Stimulated activated naive CD8-positive, alpha-beta T cell treated with anti-CD3 and anti-CD28 coated beads, Interleukin-15, Interleukin-2, amounts not matched to agents 100 ng/mL and 50 ng/mL, for 24 hours (primary cell): ENCODE measurements around the gene MRPL23.

Source experiments
- H3K27ac Mint-ChIP-seq: one replicate; pipeline ENCODE4 v1.8.0; 2021; ENCODE audit warnings: mild to moderate bottlenecking, mixed read lengths
- H3K27me3 Mint-ChIP-seq: one replicate; pipeline ENCODE4 v1.8.0; 2021; ENCODE audit warnings: mixed read lengths
- H3K36me3 Mint-ChIP-seq: one replicate; pipeline ENCODE4 v1.8.0; 2021; ENCODE audit warnings: low read depth, mixed read lengths
- H3K4me1 Mint-ChIP-seq: one replicate; pipeline ENCODE4 v1.8.0; 2021; ENCODE audit warnings: low read depth, mixed read lengths
- H3K4me3 Mint-ChIP-seq: one replicate; pipeline ENCODE4 v1.8.0; 2021; ENCODE audit warnings: mild to moderate bottlenecking, mixed read lengths
- H3K9me3 Mint-ChIP-seq: one replicate; pipeline ENCODE4 v1.8.0; 2021; ENCODE audit warnings: mixed read lengths

The MRPL23 gene

GRCh38 chr11:1979607-1980006 is 32.5 kb downstream of the MRPL23 start:
- H3K4me3 Mint-ChIP-seq: no peak overlapping the region
- H3K27ac Mint-ChIP-seq: no peak overlapping the region

DNA sequence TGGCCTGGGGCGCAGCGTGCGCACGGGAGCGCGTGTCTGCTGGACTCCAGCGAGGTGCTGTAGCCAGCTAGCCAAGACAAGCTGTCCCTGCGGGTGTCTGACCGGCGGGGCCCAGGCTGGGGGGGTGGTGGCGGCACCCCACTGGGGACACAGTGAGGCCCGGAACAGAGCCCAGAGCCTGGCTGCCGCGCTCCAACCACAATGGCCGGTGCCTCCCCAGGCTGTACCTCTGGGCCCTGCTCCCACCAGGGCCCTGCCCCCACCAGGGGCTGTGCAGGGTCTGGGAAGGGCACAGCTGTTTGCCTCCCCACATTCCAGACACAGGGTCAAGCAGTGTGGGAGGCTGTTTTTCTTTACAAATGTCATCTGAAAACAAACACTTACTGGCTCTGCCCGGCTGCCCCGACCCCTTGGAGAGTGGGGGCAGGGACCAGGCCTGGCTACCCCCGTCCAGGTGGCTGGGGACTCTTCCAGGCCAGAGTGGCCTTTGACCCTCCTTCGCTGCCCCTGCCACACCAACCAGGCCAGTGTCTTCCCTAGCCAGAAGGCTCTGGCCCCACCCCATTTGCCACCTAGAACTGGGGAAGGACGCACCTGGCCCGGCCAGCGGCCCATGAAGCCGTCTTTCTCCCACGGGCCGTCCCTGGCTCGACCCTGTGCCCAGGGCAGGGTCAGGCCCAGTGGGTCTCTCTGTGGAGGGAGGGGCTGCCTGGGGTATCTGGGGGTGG is 35.9 kb downstream of the MRPL23 start:
- Mint-ChIP-seq H3K4me1 (no peaks in the 10 kb centered on the region), H3K27me3 (no peaks in the 10 kb centered on the region), H3K36me3 (no peaks in the 10 kb centered on the region), H3K9me3 (no peaks in the 10 kb centered on the region), H3K4me3 (no peak overlapping the region), H3K27ac (no peak overlapping the region)

More at GRCh38 chr11:1979607-1980006, 32.5 kb downstream of the MRPL23 start:
- Mint-ChIP-seq H3K4me1 (no peaks in the 10 kb centered on the region), H3K27me3 (no peaks in the 10 kb centered on the region), H3K36me3 (no peaks in the 10 kb centered on the region), H3K9me3 (no peaks in the 10 kb centered on the region)

GRCh38 chr11:1983601-1983961 is 36.4 kb downstream of the MRPL23 start:
- H3K27ac Mint-ChIP-seq: no peak overlapping the region
- H3K4me3 Mint-ChIP-seq: no peak overlapping the region
- no peaks in the 10 kb centered on the region for H3K4me1 Mint-ChIP-seq
- H3K9me3 Mint-ChIP-seq: no peaks in the 10 kb centered on the region
- H3K36me3 Mint-ChIP-seq: no peaks in the 10 kb centered on the region
- H3K27me3 Mint-ChIP-seq: no peaks in the 10 kb centered on the region

- no peak overlapping the region for H3K27ac Mint-ChIP-seq
- no peaks in the 10 kb centered on the region for H3K27me3 Mint-ChIP-seq
Measured at GRCh38 chr11:1987024-1987423, 39.9 kb downstream of the MRPL23 start.

DNA sequence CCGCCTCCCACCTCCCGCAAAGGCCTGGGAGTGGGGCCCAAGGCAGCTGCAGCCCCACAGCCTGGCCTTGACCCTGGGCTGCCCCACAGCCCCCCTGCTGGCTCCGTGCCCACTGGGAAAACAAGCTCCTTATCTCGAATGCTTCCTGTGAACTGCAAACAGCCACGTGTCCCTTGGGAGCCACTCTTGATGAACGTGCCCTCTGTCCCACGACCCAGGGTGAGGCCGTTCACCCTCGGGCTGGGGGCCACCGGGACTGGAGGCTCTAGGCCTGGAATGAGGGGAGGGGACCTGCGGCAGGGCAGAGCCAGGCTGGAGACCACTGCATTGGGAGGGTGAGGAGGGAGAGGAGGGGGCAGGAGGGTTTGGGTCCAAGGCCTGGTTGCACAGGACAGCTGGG is 41.0 kb downstream of the MRPL23 start:
- Mint-ChIP-seq H3K9me3 (no peaks in the 10 kb centered on the region), H3K36me3 (no peaks in the 10 kb centered on the region), H3K4me1 (no peaks in the 10 kb centered on the region), H3K4me3 (no peak overlapping the region), H3K27me3 (no peaks in the 10 kb centered on the region), H3K27ac (no peak overlapping the region)

More at GRCh38 chr11:1987024-1987423, 39.9 kb downstream of the MRPL23 start:
- no peaks in the 10 kb centered on the region for H3K36me3 Mint-ChIP-seq
- no peaks in the 10 kb centered on the region for H3K9me3 Mint-ChIP-seq
- H3K4me1 Mint-ChIP-seq: no peaks in the 10 kb centered on the region
- no peak overlapping the region for H3K4me3 Mint-ChIP-seq

- Mint-ChIP-seq H3K4me3 (no peak overlapping the region), H3K4me1 (no peaks in the 10 kb centered on the region), H3K36me3 (no peaks in the 10 kb centered on the region), H3K27me3 (no peaks in the 10 kb centered on the region), H3K27ac (no peak overlapping the region), H3K9me3 (no peaks in the 10 kb centered on the region)
Measured at GRCh38 chr11:1988667-1989317, 41.7 kb downstream of the MRPL23 start.

GRCh38 chr11:1989953-1990352 is 42.8 kb downstream of the MRPL23 start:
- Mint-ChIP-seq H3K4me3 (no peak overlapping the region), H3K9me3 (no peaks in the 10 kb centered on the region), H3K4me1 (no peaks in the 10 kb centered on the region), H3K27ac (no peak overlapping the region), H3K27me3 (no peaks in the 10 kb centered on the region), H3K36me3 (no peaks in the 10 kb centered on the region)

DNA sequence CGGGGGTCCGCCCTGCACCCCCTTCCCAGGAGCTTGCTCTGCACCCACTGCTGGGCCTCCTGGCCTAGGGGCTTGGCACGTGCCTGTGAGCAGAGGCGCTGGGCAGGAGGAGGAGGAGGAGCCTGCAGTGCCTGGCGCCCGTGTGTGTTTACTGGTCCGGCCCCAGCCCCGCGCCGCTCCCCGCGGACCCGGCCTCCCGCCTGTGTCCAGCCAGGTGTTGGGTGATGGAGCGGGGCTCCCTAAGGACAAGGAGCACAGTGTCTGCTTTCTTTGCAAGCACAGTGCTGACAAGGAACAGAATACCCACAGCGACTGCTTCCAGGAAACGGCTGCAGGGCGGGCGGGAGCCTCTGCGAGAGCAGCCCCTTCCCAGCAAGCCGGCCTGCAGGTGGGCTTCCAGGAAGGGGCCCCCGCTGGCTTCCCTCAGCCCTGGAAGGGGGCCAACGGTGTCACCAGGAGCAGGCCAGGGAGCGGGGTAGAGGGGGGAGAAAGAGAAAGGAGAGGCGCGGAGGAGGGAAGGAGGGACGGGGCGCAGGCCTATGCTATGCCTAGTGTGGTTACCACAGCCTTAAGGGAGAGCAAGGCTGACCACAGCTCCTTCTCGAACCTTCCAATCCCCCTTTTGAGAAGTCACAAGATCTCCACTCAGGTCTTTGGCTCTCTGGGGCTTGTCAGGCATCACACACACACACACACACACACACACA is 43.9 kb downstream of the MRPL23 start:
- Mint-ChIP-seq H3K4me1 (no peaks in the 10 kb centered on the region), H3K9me3 (no peaks in the 10 kb centered on the region), H3K27ac (no peak overlapping the region), H3K27me3 (no peaks in the 10 kb centered on the region), H3K4me3 (no peak overlapping the region), H3K36me3 (no peaks in the 10 kb centered on the region)

DNA sequence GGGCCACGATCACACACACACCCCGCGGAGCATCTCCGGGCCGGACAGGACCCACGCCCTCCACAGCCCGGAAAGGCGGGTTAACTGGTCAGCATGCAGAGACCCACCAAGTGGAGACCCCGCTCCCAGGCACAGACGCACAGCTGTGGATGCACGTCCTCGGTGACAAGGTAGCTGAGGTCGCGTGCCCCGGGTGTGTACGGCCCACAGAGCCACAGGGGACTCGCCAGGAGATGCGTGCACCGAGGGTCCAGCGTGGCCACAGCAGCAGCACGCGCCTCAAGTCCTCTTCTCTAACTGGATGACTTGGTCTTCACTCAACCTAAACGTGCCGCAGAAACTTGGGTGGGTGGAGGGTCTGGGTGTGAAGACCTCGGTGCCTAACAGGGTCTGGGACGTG is 45.0 kb downstream of the MRPL23 start:
- Mint-ChIP-seq H3K27me3 (no peaks in the 10 kb centered on the region), H3K4me1 (no peaks in the 10 kb centered on the region), H3K9me3 (no peaks in the 10 kb centered on the region), H3K4me3 (no peak overlapping the region), H3K36me3 (no peaks in the 10 kb centered on the region), H3K27ac (no peak overlapping the region)

DNA sequence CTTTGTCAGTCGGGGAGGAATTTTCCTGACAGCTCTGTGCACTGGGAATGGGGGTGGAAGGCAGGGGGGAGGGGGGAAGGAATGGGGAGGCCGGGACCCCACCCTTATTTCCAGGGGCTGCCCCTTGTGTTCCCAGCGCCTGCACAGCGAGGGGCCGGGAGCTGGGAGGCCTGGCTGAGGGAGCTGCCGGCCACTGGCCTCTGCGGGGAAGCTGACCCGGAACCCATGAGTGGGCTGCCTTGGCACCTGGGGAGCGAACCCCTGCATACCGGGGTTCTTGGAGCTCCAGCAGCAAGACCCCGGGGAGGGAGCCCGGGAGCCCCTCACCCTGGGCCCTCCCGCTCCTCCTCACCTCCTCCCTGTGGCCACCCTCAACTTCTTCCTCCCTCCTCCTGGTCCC is 47.0 kb downstream of the MRPL23 start:
- Mint-ChIP-seq H3K36me3 (no peaks in the 10 kb centered on the region), H3K27me3 (no peaks in the 10 kb centered on the region), H3K27ac (no peak overlapping the region), H3K4me3 (no peak overlapping the region), H3K4me1 (no peaks in the 10 kb centered on the region), H3K9me3 (no peaks in the 10 kb centered on the region)

GRCh38 chr11:1997755-1998154 is 50.6 kb downstream of the MRPL23 start, which contains the start of gene H19:
Gene H19, minus strand, starts transcription at chr11:1997842.
- Mint-ChIP-seq H3K4me3 (no peak within 1 kb of the TSS), H3K27me3 (no peaks in the 10 kb centered on the region), H3K9me3 (no peaks in the 10 kb centered on the region), H3K27ac (no peak within 1 kb of the TSS), H3K36me3 (no peaks in the 10 kb centered on the region), H3K4me1 (no peaks in the 10 kb centered on the region)

GRCh38 chr11:1998290-1998689 is 51.2 kb downstream of the MRPL23 start:
- Mint-ChIP-seq H3K27ac (no peak overlapping the region), H3K9me3 (no peaks in the 10 kb centered on the region), H3K36me3 (no peaks in the 10 kb centered on the region), H3K27me3 (no peaks in the 10 kb centered on the region), H3K4me1 (no peaks in the 10 kb centered on the region), H3K4me3 (no peak overlapping the region)

DNA sequence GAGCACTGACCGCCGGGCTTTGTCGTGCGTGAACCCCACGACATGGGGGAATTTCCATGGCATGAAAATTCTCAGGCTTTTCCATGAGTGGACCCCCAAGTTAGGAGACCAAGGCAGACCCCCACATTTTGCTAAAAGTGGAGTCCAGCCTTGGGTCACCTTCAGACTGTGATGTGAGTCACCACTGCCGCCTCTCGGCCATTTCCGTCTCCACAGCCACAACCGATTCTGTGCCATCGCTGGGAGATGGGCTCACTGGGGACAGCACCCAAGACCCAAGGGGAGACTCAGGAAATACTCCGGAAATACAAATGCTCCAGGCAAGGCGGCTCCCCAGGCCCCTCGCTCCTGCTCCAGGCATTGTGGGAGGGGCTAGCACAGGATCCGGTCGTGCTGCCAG is 51.7 kb downstream of the MRPL23 start:
- no peak overlapping the region for H3K4me3 Mint-ChIP-seq
- H3K27ac Mint-ChIP-seq: no peak overlapping the region
- no peaks in the 10 kb centered on the region for H3K4me1 Mint-ChIP-seq
- H3K9me3 Mint-ChIP-seq: no peaks in the 10 kb centered on the region
- H3K36me3 Mint-ChIP-seq: no peaks in the 10 kb centered on the region
- H3K27me3 Mint-ChIP-seq: no peaks in the 10 kb centered on the region

DNA sequence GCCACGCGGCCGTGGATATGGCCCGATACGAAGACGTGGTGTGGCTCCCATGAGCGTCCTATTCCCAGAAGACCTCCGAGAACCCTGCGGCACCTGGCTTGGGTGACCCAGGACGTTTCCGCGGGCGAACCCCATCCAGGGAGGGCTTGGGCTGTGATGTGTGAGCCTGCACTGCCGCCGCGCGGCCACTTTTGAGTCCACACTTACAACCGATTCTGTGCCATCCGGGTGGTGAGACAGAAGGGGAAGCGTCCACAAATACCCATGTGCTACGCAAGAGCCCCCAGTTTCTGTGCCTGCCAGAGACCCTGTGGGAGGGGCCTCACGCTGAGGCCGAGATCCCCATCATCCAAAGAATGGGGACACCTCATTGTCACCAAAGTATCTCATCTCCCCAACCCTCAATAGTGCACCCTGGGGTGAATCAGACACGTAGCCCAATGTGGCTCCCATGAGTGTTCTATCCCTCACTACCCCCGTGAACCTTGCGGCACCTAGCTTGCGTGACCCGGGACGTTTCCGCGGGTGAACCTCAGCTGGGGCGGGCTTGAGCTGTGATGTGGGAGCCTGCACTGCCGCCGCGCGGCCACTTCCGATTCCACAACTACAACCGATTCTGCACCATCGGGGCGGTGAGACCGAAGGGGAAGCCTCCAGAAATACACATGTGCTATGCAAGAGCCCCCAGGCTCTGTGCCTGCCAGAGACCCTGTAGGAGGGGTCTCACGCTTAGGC is 55.1 kb downstream of the MRPL23 start:
- Mint-ChIP-seq H3K27ac (no peak overlapping the region), H3K36me3 (no peaks in the 10 kb centered on the region), H3K27me3 (no peaks in the 10 kb centered on the region), H3K4me1 (no peaks in the 10 kb centered on the region), H3K4me3 (no peak overlapping the region), H3K9me3 (no peaks in the 10 kb centered on the region)

- H3K9me3 Mint-ChIP-seq: no peaks in the 10 kb centered on the region
- H3K27me3 Mint-ChIP-seq: no peaks in the 10 kb centered on the region
- no peaks in the 10 kb centered on the region for H3K4me1 Mint-ChIP-seq
- H3K36me3 Mint-ChIP-seq: no peaks in the 10 kb centered on the region
- no peak overlapping the region for H3K27ac Mint-ChIP-seq
- no peak overlapping the region for H3K4me3 Mint-ChIP-seq
Measured at GRCh38 chr11:2002807-2003206, 55.7 kb downstream of the MRPL23 start.
